ENCODE data around the gene GCAT. TPM values are rescaled to one million over a fixed set of nuclear protein-coding genes. Genes with fewer than 3 reads are reported as not detected.

Gene GCAT
- total RNA-seq, 4 donors from 2014 or later: 3.8 to 53.8 (median 14.9) TPM

- Histone ChIP-seq H3K4me1 (no peaks in the 10 kb centered on the region), H3K9me3 (no peaks in the 10 kb centered on the region), H3K36me3 (no peaks in the 10 kb centered on the region), H3K4me3 (no peak overlapping the region), H3K27me3 (no peaks in the 10 kb centered on the region), H3K27ac (peak overlapping the region; percentile 44 to 59)
- intact Hi-C loops (cut with DNase I; ENCODE audit: low total_unique reads): no loop called here
- TF ChIP-seq POLR2A (IDR thresholded peaks at IDR 0.05): no peak
- DNase-seq: no peak
Observed at GRCh38 chr22:37775785-37776638, 31.7 kb upstream of the GCAT start.

- intact Hi-C loops (cut with DNase I; ENCODE audit: low total_unique reads): no loop called here
- Histone ChIP-seq H3K4me1 (no peaks in the 10 kb centered on the region), H3K9me3 (no peaks in the 10 kb centered on the region), H3K36me3 (no peaks in the 10 kb centered on the region), H3K4me3 (no peak overlapping the region), H3K27ac (peak overlapping the region; percentile 44 to 59), H3K27me3 (no peaks in the 10 kb centered on the region)
- no peak for DNase-seq
- no peak for TF ChIP-seq CTCF (IDR thresholded peaks at IDR 0.05)
- no peak for TF ChIP-seq POLR2A (IDR thresholded peaks at IDR 0.05)
Observed at GRCh38 chr22:37776639-37777005, 31.1 kb upstream of the GCAT start.

GRCh38 chr22:37777122-37777687, 30.5 kb upstream of the GCAT start:
- DNase-seq: peak in 1 of 2 donors; percentile 56
- peak overlapping the region; percentile 44 to 59 for H3K27ac ChIP-seq

GRCh38 chr22:37778370-37779009, 29.2 kb upstream of the GCAT start:
- no peak overlapping the region for H3K27ac ChIP-seq
- H3K36me3 ChIP-seq: no peaks in the 10 kb centered on the region
- no peak for DNase-seq

More at GRCh38 chr22:37777122-37777687, 30.5 kb upstream of the GCAT start:
- no peaks in the 10 kb centered on the region for H3K4me1 ChIP-seq
- no peaks in the 10 kb centered on the region for H3K36me3 ChIP-seq
- TF ChIP-seq POLR2A (IDR thresholded peaks at IDR 0.05): no peak
- TF ChIP-seq CTCF (IDR thresholded peaks at IDR 0.05): no peak
- intact Hi-C loops (cut with DNase I; ENCODE audit: low total_unique reads): no loop called here
- H3K27me3 ChIP-seq: no peaks in the 10 kb centered on the region
- no peaks in the 10 kb centered on the region for H3K9me3 ChIP-seq
- no peak overlapping the region for H3K4me3 ChIP-seq

More at GRCh38 chr22:37778370-37779009, 29.2 kb upstream of the GCAT start:
- TF ChIP-seq POLR2A (IDR thresholded peaks at IDR 0.05): no peak
- no peak for TF ChIP-seq CTCF (IDR thresholded peaks at IDR 0.05)
- intact Hi-C loops (cut with DNase I; ENCODE audit: low total_unique reads): no loop called here
- Histone ChIP-seq H3K4me3 (no peak overlapping the region), H3K27me3 (no peaks in the 10 kb centered on the region), H3K4me1 (no peaks in the 10 kb centered on the region), H3K9me3 (no peaks in the 10 kb centered on the region)
